Measurements from ENCODE around the gene TAF1B.
"Not testable (repeated sequence)": the region's sequence is repeated elsewhere in the genome, so short reads cannot be mapped to it uniquely, and the experiment has no call there.

Gene TAF1B

DNA sequence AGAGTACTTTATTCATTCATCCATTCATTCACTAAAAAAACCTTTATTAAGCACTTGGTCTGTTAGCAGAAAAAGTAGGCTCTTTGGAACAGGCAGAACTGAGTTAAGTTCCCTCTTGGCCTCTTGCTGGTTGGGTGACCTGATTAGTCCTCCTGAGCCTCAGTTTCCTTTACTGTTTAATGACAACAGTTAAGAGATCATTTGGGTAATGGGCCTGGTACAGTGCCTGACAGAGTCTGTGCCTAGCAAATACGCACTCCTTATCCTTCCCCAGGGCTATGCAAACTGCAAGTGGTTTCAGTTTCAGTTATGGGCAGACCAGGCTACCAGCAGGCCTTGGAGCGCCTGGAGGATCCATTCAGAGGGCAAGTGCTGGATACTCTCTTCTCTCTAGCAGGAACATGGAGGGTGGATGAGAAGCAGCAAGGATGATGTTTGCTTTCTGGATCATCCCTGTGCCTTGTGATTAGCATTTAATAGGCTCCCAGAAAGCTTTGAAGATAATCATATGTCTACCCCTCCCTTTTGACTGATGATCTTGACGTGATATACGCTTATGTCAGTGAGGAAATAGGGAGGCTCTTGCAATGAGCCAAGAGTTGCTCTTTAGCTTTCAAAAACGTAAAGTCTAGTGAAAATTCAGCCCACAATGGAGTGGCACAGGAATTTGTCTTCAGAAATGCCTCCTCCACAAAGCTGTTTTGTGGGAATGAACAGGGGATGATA is 12.4 kb upstream of the TAF1B start:
- TF ChIP-seq, protein P1, sequence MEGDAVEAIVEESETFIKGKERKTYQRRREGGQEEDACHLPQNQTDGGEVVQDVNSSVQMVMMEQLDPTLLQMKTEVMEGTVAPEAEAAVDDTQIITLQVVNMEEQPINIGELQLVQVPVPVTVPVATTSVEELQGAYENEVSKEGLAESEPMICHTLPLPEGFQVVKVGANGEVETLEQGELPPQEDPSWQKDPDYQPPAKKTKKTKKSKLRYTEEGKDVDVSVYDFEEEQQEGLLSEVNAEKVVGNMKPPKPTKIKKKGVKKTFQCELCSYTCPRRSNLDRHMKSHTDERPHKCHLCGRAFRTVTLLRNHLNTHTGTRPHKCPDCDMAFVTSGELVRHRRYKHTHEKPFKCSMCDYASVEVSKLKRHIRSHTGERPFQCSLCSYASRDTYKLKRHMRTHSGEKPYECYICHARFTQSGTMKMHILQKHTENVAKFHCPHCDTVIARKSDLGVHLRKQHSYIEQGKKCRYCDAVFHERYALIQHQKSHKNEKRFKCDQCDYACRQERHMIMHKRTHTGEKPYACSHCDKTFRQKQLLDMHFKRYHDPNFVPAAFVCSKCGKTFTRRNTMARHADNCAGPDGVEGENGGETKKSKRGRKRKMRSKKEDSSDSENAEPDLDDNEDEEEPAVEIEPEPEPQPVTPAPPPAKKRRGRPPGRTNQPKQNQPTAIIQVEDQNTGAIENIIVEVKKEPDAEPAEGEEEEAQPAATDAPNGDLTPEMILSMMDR (IDR thresholded peaks at IDR 0.05; ENCODE audit: control extremely low read depth, extremely low read depth, low read depth, missing control alignments): no peak
- CTCF ChIA-PET: interaction anchor here (0.7 to 2.2 kb wide), 6 partner anchors 9 to 154 kb away, joined by 3 to 11 read pairs (median 4); partner anchors contain the start of gene TAF1B
- no peak for DNase-seq (ENCODE audit: extremely low spot score)
- POLR2A ChIA-PET: no interaction called here

DNA sequence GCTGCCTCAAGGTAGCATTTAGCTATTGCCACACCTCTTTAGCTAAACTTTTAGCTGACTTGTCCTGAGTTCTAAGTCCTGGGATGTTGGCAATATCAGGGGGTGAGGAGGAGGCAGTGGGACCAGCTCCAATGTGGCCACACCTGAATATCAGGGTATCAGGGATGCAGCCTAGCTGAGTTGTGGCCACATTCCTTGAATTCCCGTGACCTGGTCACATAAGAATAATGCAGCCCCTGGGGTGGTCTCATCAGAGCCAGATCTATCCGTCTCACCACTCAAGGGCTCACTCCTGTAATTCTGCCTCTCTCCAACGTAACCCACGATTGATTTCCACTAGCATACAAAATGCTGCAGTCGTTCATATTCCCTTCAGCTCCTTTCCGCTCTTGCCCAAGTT is 11.6 kb upstream of the TAF1B start:
- TF ChIP-seq, protein P1 (IDR thresholded peaks at IDR 0.05; ENCODE audit: control extremely low read depth, extremely low read depth, low read depth, missing control alignments): no peak
- ChIA-PET POLR2A (no interaction called here), CTCF (interaction anchor here (0.7 to 2.2 kb wide), 6 partner anchors 9 to 153 kb away, joined by 3 to 11 read pairs (median 4); partner anchors contain the start of gene TAF1B)
- no peak for DNase-seq (ENCODE audit: extremely low spot score)

DNA sequence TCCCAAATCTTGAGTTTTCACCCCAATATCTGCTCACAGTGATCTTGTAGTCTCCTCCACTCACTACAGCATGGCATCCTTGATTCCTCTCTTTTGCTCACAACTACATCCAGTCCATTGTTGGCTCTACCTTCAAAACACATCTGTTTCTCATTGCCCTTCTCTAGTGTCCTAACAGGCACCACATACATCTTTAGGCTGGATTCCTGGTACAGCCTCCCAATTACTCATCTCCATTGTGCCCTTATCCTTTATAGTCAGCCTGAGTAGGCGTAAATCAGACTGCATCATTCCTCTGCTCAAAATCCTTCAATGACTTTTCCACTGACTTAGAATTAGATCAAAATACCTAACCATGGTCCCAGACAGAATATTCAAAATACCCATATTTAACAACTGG is 10.7 kb upstream of the TAF1B start:
- no peak for DNase-seq (ENCODE audit: extremely low spot score)
- ChIA-PET POLR2A (no interaction called here), CTCF (interaction anchor here (2.4 kb wide), 1 partner anchor 11 kb away, joined by 8 read pairs; the partner anchor contains the start of gene TAF1B)
- TF ChIP-seq, protein P1 (IDR thresholded peaks at IDR 0.05; ENCODE audit: control extremely low read depth, extremely low read depth, low read depth, missing control alignments): no peak

DNA sequence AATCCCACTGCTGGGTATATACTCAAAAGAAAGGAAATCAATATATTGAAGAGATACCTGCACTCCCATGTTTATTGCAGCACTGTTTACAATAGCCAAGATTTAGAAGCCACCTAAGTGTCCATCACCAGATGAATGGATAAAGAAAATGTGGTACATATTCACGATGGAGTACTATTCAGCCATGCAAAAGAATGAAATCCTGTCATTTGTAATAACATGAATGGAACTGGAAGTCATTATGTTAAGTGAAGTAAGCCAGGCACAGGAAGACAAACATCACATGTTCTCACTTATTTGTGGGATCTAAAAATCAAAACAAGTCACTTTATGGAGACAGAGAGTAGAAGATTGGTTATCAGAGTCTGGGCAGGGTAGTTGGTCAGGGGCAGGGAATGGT is 8.2 kb upstream of the TAF1B start:
- DNase-seq (ENCODE audit: extremely low spot score); POLR2A ChIA-PET: not testable (repeated sequence)
- CTCF ChIA-PET: interaction anchor here (2.4 kb wide), 1 partner anchor 9 kb away, joined by 8 read pairs; the partner anchor contains the start of gene TAF1B

DNA sequence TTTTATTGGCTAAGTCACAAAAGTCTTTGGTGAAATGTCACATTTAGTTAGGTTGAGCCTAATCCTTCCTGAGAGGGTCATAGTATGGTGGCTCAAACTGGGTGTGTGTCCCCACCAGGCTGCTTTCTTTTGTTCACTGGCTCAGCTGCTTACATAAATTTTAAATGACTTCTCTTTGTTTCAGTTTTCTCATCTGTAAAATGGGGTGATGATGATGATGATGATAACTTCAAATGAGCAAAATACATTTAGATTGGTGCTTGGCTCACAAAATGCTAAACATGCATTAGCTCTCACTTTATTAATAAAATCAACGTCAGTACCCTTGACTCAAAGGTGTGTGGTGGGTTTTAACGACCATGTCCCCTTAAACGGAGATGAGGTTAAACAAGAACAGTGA is 7.2 kb upstream of the TAF1B start:
- no peak for DNase-seq (ENCODE audit: extremely low spot score)
- TF ChIP-seq, protein P1 (IDR thresholded peaks at IDR 0.05; ENCODE audit: control extremely low read depth, extremely low read depth, low read depth, missing control alignments): no peak
- POLR2A ChIA-PET: no interaction called here
- CTCF ChIA-PET: interaction anchor here (1.1 kb wide), 1 partner anchor 261 kb away, joined by 3 read pairs; no protein-coding TSS in a partner anchor

DNA sequence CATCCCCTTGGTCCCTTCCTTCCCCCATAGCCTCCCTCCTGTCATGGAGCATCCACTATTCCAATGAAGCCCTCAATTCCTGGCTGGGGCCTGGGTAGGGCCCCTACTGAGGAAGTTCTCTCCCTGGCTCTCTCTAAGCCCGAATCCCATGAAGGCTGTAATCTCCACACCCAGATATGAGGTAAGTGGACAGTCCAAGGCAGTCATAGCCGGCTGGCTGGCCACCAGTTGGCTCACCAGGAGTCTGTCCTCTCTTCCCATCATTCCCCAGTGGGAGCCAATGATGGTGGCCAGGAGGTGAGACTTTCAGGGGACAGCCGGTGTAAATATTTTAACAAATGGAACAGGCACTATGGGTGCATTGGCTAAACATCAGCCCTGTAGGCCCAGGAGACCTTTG is 6.8 kb upstream of the TAF1B start:
- ChIA-PET POLR2A (no interaction called here), CTCF (interaction anchor here (1.1 to 2.9 kb wide), 3 partner anchors 23 to 261 kb away, joined by 3 to 10 read pairs (median 3); no protein-coding TSS in a partner anchor)
- TF ChIP-seq, protein P1 (IDR thresholded peaks at IDR 0.05; ENCODE audit: control extremely low read depth, extremely low read depth, low read depth, missing control alignments): no peak
- DNase-seq (ENCODE audit: extremely low spot score): no peak

DNA sequence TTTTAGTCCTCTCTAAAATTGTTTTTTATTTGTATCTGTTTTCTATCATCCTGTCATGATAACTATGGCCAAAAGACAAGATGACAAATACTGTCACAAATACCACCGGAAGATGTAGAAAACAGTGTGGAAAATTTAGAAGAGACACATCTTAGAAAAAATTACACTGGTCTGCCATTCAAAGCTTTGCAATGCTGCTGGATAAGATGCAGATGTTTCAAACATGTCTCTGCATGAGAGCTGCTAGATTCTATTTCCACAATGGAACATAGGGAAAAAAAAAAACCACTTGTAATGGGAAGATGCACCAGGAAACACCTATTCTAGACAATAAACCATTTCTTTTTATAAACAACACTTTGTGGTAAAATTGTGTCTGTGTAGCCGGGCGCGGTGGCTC is 5.8 kb upstream of the TAF1B start:
- ChIA-PET CTCF (interaction anchor here (1.4 to 2.9 kb wide), 2 partner anchors 24 to 42 kb away, joined by 3 to 10 read pairs; no protein-coding TSS in a partner anchor), POLR2A (no interaction called here)
- TF ChIP-seq, protein P1 (IDR thresholded peaks at IDR 0.05; ENCODE audit: control extremely low read depth, extremely low read depth, low read depth, missing control alignments): no peak
- no peak for DNase-seq (ENCODE audit: extremely low spot score)
